Activated effector memory CD4-positive, alpha-beta T cell treated with anti-CD3 and anti-CD28 coated beads, Interleukin-2, amount 50 U/mL, for 16 hours (primary cell): Measurements from ENCODE around the gene TAS2R16.
"Not testable (repeated sequence)": the region's sequence is repeated elsewhere in the genome, so short reads cannot be mapped to it uniquely, and the experiment has no call there.

Source experiments
- DNase-seq: peaks from one replicate; pipeline ENCODE4 v3.0.0-alpha.2; 2020

Gene TAS2R16

GRCh38 chr7:122970740-122971725, 24.5 kb downstream of the TAS2R16 start:
- no peak for DNase-seq

GRCh38 chr7:122968389-122968788, 27.1 kb downstream of the TAS2R16 start:
- DNase-seq, result no peak

GRCh38 chr7:122965306-122965705, 30.2 kb downstream of the TAS2R16 start:
- DNase-seq, result no peak

- not testable (repeated sequence) for DNase-seq
Measured at GRCh38 chr7:122953678-122954077, 41.8 kb downstream of the TAS2R16 start.

GRCh38 chr7:122951006-122951405, 44.5 kb downstream of the TAS2R16 start:
- DNase-seq, result no peak

- DNase-seq, result no peak
Measured at GRCh38 chr7:122949186-122949585, 46.3 kb downstream of the TAS2R16 start.
